Thyroid gland (tissue), 4 donors: ENCODE data around the gene PTGDS.

Experiments
- CTCF ChIP-seq, 6 experiments: fragments of 200-600 bp in 3 of 6; fragments of 450-650 bp in 3 of 6; sonication (generic) in 3 of 6; IDR thresholded peaks; one replicate each; pipeline ENCODE4 v1.5.1; 2016 to 2019; ENCODE audit warnings: antibody characterized with exemption in 6 of 6, mild to moderate bottlenecking in 2 of 6, inconsistent platforms in 1 of 6, moderate library complexity in 1 of 6
- POLR2A ChIP-seq, 2 donors: fragments of 450-650 bp; IDR thresholded peaks; one replicate each; pipeline ENCODE4 v1.6.1; 2017; ENCODE audit warnings: antibody characterized with exemption in 2 of 2, mild to moderate bottlenecking in 2 of 2, moderate library complexity in 1 of 2

- TF ChIP-seq POLR2A (IDR thresholded peaks at IDR 0.05) (no peak), CTCF (IDR thresholded peaks at IDR 0.05) (no peak)
Measured at GRCh38 chr9:136931611-136932130, 45.6 kb upstream of the PTGDS start.
